ENCODE measurements around the gene NCL. TPM values are rescaled to one million over a fixed set of nuclear protein-coding genes. Genes with fewer than 3 reads are reported as not detected.
"Not testable (repeated sequence)": the region's sequence is repeated elsewhere in the genome, so short reads cannot be mapped to it uniquely, and the experiment has no call there.

The NCL gene
- total and polyA plus RNA-seq, 7 donors: 221 to 632 (median 382) TPM

GRCh38 chr2:231431606-231432005 lies 32.7 kb downstream of the NCL start:
- no peak for TF ChIP-seq CTCF (IDR thresholded peaks at IDR 0.05)
- intact Hi-C loops (cut with DNase I): no loop called here
- no peak overlapping the region for H3K4me3 ChIP-seq
- ATAC-seq: no peak
- H3K36me3 ChIP-seq (ENCODE audit: insufficient read depth in 1 of 2, low read depth in 1 of 2): no peaks in the 10 kb centered on the region
- no peaks in the 10 kb centered on the region for H3K9me3 ChIP-seq
- no peak for DNase-seq
- no peaks in the 10 kb centered on the region for H3K4me1 ChIP-seq
- WGBS, 3 donors: 95 to 97% (median 96%) methylated on average over 4 of the region's 4 CpGs
- no peak overlapping the region for H3K27ac ChIP-seq
- no peaks in the 10 kb centered on the region for H3K27me3 ChIP-seq (ENCODE audit: insufficient read depth in 3 of 3, low read length in 2 of 3)

GRCh38 chr2:231430437-231430836 lies 33.8 kb downstream of the NCL start:
- 75 to 88% (median 82%) methylated on average over 4 of the region's 4 CpGs for WGBS, 3 donors
- H3K36me3 ChIP-seq (ENCODE audit: insufficient read depth in 1 of 2, low read depth in 1 of 2); ATAC-seq; H3K9me3 ChIP-seq; DNase-seq; H3K27ac ChIP-seq; H3K4me1 ChIP-seq; H3K4me3 ChIP-seq; intact Hi-C loops (cut with DNase I); H3K27me3 ChIP-seq (ENCODE audit: insufficient read depth in 3 of 3, low read length in 2 of 3): not testable (repeated sequence)

GRCh38 chr2:231429901-231430300 lies 34.4 kb downstream of the NCL start:
- no peaks in the 10 kb centered on the region for H3K9me3 ChIP-seq
- TF ChIP-seq CTCF (IDR thresholded peaks at IDR 0.05): no peak
- no peak for ATAC-seq
- intact Hi-C loops (cut with DNase I): no loop called here
- no peaks in the 10 kb centered on the region for H3K27me3 ChIP-seq (ENCODE audit: insufficient read depth in 3 of 3, low read length in 2 of 3)
- H3K4me1 ChIP-seq: no peaks in the 10 kb centered on the region
- no peak overlapping the region for H3K27ac ChIP-seq
- H3K36me3 ChIP-seq (ENCODE audit: insufficient read depth in 1 of 2, low read depth in 1 of 2): no peaks in the 10 kb centered on the region
- no peak for DNase-seq
- WGBS, 3 donors: 83 to 91% (median 87%) methylated on average over 3 of the region's 3 CpGs
- no peak overlapping the region for H3K4me3 ChIP-seq

GRCh38 chr2:231429152-231429551 lies 35.1 kb downstream of the NCL start:
- no peak for ATAC-seq
- Histone ChIP-seq H3K4me1 (no peaks in the 10 kb centered on the region), H3K4me3 (no peak overlapping the region), H3K9me3 (no peaks in the 10 kb centered on the region), H3K27ac (no peak overlapping the region), H3K36me3 (ENCODE audit: insufficient read depth in 1 of 2, low read depth in 1 of 2) (no peaks in the 10 kb centered on the region), H3K27me3 (ENCODE audit: insufficient read depth in 3 of 3, low read length in 2 of 3) (no peaks in the 10 kb centered on the region)
- 68 to 82% (median 75%) methylated on average over 6 of the region's 6 CpGs for WGBS, 3 donors
- intact Hi-C loops (cut with DNase I): no loop called here
- TF ChIP-seq CTCF (IDR thresholded peaks at IDR 0.05): no peak
- DNase-seq: no peak

- no peaks in the 10 kb centered on the region for H3K4me1 ChIP-seq
- WGBS, 3 donors: 82 to 91% (median 84%) methylated on average over 3 of the region's 3 CpGs
- H3K4me3 ChIP-seq: no peak overlapping the region
- H3K27ac ChIP-seq: no peak overlapping the region
- no peak for TF ChIP-seq CTCF (IDR thresholded peaks at IDR 0.05)
- no peaks in the 10 kb centered on the region for H3K27me3 ChIP-seq (ENCODE audit: insufficient read depth in 3 of 3, low read length in 2 of 3)
- ATAC-seq (no peak), DNase-seq (no peak)
- H3K9me3 ChIP-seq: no peaks in the 10 kb centered on the region
- intact Hi-C loops (cut with DNase I): no loop called here
- no peaks in the 10 kb centered on the region for H3K36me3 ChIP-seq (ENCODE audit: insufficient read depth in 1 of 2, low read depth in 1 of 2)
These were observed 37.2 kb downstream of the NCL start for GRCh38 chr2:231427116-231427515.

All from psoas muscle (tissue), 8 donors.